ENCODE results near the gene ZNF804A.

ZNF804A gene

GRCh38 chr2:184610891-184611290, 12.6 kb downstream of the ZNF804A start:
- no peak for DNase-seq

GRCh38 chr2:184611361-184612085, 13.2 kb downstream of the ZNF804A start:
- no peak for DNase-seq

GRCh38 chr2:184620367-184620766, 22.0 kb downstream of the ZNF804A start:
- DNase-seq = no peak

- no peak for DNase-seq
Measured at GRCh38 chr2:184624311-184624710, 26.0 kb downstream of the ZNF804A start.

GRCh38 chr2:184628051-184628450, 29.7 kb downstream of the ZNF804A start:
- DNase-seq = no peak

- DNase-seq = no peak
Measured at GRCh38 chr2:184633726-184634125, 35.4 kb downstream of the ZNF804A start.

- DNase-seq = no peak
Measured at GRCh38 chr2:184637781-184638180, 39.5 kb downstream of the ZNF804A start.

GRCh38 chr2:184644685-184645084, 46.4 kb downstream of the ZNF804A start:
- no peak for DNase-seq

GRCh38 chr2:184646177-184646576, 47.8 kb downstream of the ZNF804A start:
- DNase-seq = no peak

GRCh38 chr2:184646593-184646992, 48.3 kb downstream of the ZNF804A start:
- DNase-seq = no peak

GRCh38 chr2:184654945-184655344, 56.6 kb downstream of the ZNF804A start:
- no peak for DNase-seq

- DNase-seq = no peak
Measured at GRCh38 chr2:184677171-184677570, 78.8 kb downstream of the ZNF804A start.

- DNase-seq = no peak
Measured at GRCh38 chr2:184679219-184680018, 81.1 kb downstream of the ZNF804A start.

GRCh38 chr2:184680825-184681224, 82.5 kb downstream of the ZNF804A start:
- no peak for DNase-seq

GRCh38 chr2:184681642-184682321, 83.5 kb downstream of the ZNF804A start:
- no peak for DNase-seq

GRCh38 chr2:184683911-184684310, 85.6 kb downstream of the ZNF804A start:
- no peak for DNase-seq

- DNase-seq = no peak
Measured at GRCh38 chr2:184685999-184686841, 87.9 kb downstream of the ZNF804A start.

GRCh38 chr2:184689638-184690037, 91.3 kb downstream of the ZNF804A start:
- no peak for DNase-seq

- DNase-seq = no peak
Measured at GRCh38 chr2:184692141-184692734, 93.9 kb downstream of the ZNF804A start.

GRCh38 chr2:184696644-184697043, 98.3 kb downstream of the ZNF804A start:
- no peak for DNase-seq

- no peak for DNase-seq
Measured at GRCh38 chr2:184698476-184698875, 100.1 kb downstream of the ZNF804A start.

All from anterior cingulate cortex (tissue), 58 donors.